ENCODE measurements around the gene ACTN1. TPM values are rescaled to one million over a fixed set of nuclear protein-coding genes. Genes with fewer than 3 reads are reported as not detected.

Gene ACTN1
- total RNA-seq, 4 donors from 2014 or later = 40.3 to 585 (median 80.1) TPM

- Histone ChIP-seq H3K4me1 (peaks cover 0 to 5% (median 0%) of the 10 kb centered on the region in 4 donors), H3K4me3 (peak overlapping the region in 2 of 4 donors; percentile 5 to 45), H3K27ac (no peak overlapping the region), H3K27me3 (no peaks in the 10 kb centered on the region), H3K9me3 (no peaks in the 10 kb centered on the region), H3K36me3 (no peaks in the 10 kb centered on the region)
- DNase-seq = peak; percentile 69 to 91 (median 83)
- TF ChIP-seq CTCF (IDR thresholded peaks at IDR 0.05) (peak; percentile 53 to 93 (median 79)), POLR2A (IDR thresholded peaks at IDR 0.05) (no peak)
Observed at GRCh38 chr14:68843471-68844209, 135.5 kb downstream of the ACTN1 start.

- TF ChIP-seq POLR2A (IDR thresholded peaks at IDR 0.05) (no peak), CTCF (IDR thresholded peaks at IDR 0.05) (no peak)
- Histone ChIP-seq H3K9me3 (no peaks in the 10 kb centered on the region), H3K27ac (no peak overlapping the region), H3K36me3 (no peaks in the 10 kb centered on the region), H3K4me1 (peaks cover 0 to 5% (median 0%) of the 10 kb centered on the region in 4 donors), H3K27me3 (no peaks in the 10 kb centered on the region), H3K4me3 (no peak overlapping the region)
- no peak for DNase-seq
Observed at GRCh38 chr14:68842298-68842697, 136.8 kb downstream of the ACTN1 start.

GRCh38 chr14:68841016-68841809, 137.9 kb downstream of the ACTN1 start:
- H3K27me3 ChIP-seq = no peaks in the 10 kb centered on the region
- no peak overlapping the region for H3K4me3 ChIP-seq
- no peaks in the 10 kb centered on the region for H3K36me3 ChIP-seq
- no peak overlapping the region for H3K27ac ChIP-seq
- H3K4me1 ChIP-seq = peaks cover 0 to 5% (median 0%) of the 10 kb centered on the region in 4 donors
- no peak for DNase-seq
- H3K9me3 ChIP-seq = no peaks in the 10 kb centered on the region
- no peak for TF ChIP-seq CTCF (IDR thresholded peaks at IDR 0.05)
- TF ChIP-seq POLR2A (IDR thresholded peaks at IDR 0.05) = no peak

GRCh38 chr14:68840454-68840853, 138.6 kb downstream of the ACTN1 start:
- H3K4me1 ChIP-seq = peaks cover 0 to 5% (median 0%) of the 10 kb centered on the region in 4 donors
- H3K27ac ChIP-seq = no peak overlapping the region
- DNase-seq = no peak
- H3K27me3 ChIP-seq = no peaks in the 10 kb centered on the region
- H3K4me3 ChIP-seq = no peak overlapping the region
- no peaks in the 10 kb centered on the region for H3K9me3 ChIP-seq
- TF ChIP-seq POLR2A (IDR thresholded peaks at IDR 0.05) = no peak
- H3K36me3 ChIP-seq = no peaks in the 10 kb centered on the region

- no peak for DNase-seq
- no peaks in the 10 kb centered on the region for H3K9me3 ChIP-seq
- no peaks in the 10 kb centered on the region for H3K27me3 ChIP-seq
- H3K36me3 ChIP-seq = no peaks in the 10 kb centered on the region
- no peak overlapping the region for H3K4me3 ChIP-seq
- TF ChIP-seq CTCF (IDR thresholded peaks at IDR 0.05) (no peak), POLR2A (IDR thresholded peaks at IDR 0.05) (no peak)
- no peaks in the 10 kb centered on the region for H3K4me1 ChIP-seq
- H3K27ac ChIP-seq = no peak overlapping the region
Observed at GRCh38 chr14:68836082-68836481, 143.0 kb downstream of the ACTN1 start.

- Histone ChIP-seq H3K27me3 (no peaks in the 10 kb centered on the region), H3K36me3 (no peaks in the 10 kb centered on the region), H3K4me1 (no peaks in the 10 kb centered on the region), H3K9me3 (no peaks in the 10 kb centered on the region), H3K4me3 (no peak overlapping the region), H3K27ac (no peak overlapping the region)
- no peak for DNase-seq
- TF ChIP-seq CTCF (IDR thresholded peaks at IDR 0.05) = no peak
- TF ChIP-seq POLR2A (IDR thresholded peaks at IDR 0.05) = no peak
Observed at GRCh38 chr14:68834816-68835215, 144.3 kb downstream of the ACTN1 start.
